ENCODE measurements around the gene RGR.
A peak's percentile ranks its signal among the peaks of the same experiment; 100 is the strongest.

The RGR gene

GRCh38 chr10:84244651-84245270, at the start of gene RGR:
Gene RGR (plus strand): TSS chr10:84245053. CDS start chr10:84245091, 38 bp downstream.
- no peak for DNase-seq

GRCh38 chr10:84196083-84196482, 48.8 kb upstream of the RGR start:
- DNase-seq: no peak

- no peak for DNase-seq
These were observed 47.9 kb upstream of the RGR start for GRCh38 chr10:84196941-84197340.

GRCh38 chr10:84197643-84198042, 47.2 kb upstream of the RGR start:
- no peak for DNase-seq

GRCh38 chr10:84198206-84198915, 46.5 kb upstream of the RGR start:
- no peak for DNase-seq

- no peak for DNase-seq
These were observed 44.2 kb upstream of the RGR start for GRCh38 chr10:84200537-84201243.

GRCh38 chr10:84201244-84201606, 43.6 kb upstream of the RGR start:
- no peak for DNase-seq

GRCh38 chr10:84201682-84202081, 43.2 kb upstream of the RGR start:
- DNase-seq: no peak

- DNase-seq: no peak
These were observed 42.5 kb upstream of the RGR start for GRCh38 chr10:84202349-84202748.

- DNase-seq: no peak
These were observed 40.7 kb upstream of the RGR start for GRCh38 chr10:84204122-84204521.

- no peak for DNase-seq
These were observed 40.2 kb upstream of the RGR start for GRCh38 chr10:84204610-84205009.

GRCh38 chr10:84205049-84205852, 39.6 kb upstream of the RGR start:
- DNase-seq: peak; percentile 40

- DNase-seq: no peak
These were observed 38.9 kb upstream of the RGR start for GRCh38 chr10:84205853-84206525.

- no peak for DNase-seq
These were observed 36.8 kb upstream of the RGR start for GRCh38 chr10:84208023-84208422.

- DNase-seq: no peak
These were observed 33.3 kb upstream of the RGR start for GRCh38 chr10:84211566-84211965.

- no peak for DNase-seq
These were observed 32.8 kb upstream of the RGR start for GRCh38 chr10:84212014-84212413.

GRCh38 chr10:84213076-84213475, 31.8 kb upstream of the RGR start:
- no peak for DNase-seq

GRCh38 chr10:84214046-84214572, 30.7 kb upstream of the RGR start:
- no peak for DNase-seq

GRCh38 chr10:84214612-84215235, 30.1 kb upstream of the RGR start:
- DNase-seq: no peak

GRCh38 chr10:84216834-84217233, 28.0 kb upstream of the RGR start:
- no peak for DNase-seq

GRCh38 chr10:84217746-84218145, 27.1 kb upstream of the RGR start:
- DNase-seq: no peak

- DNase-seq: no peak
These were observed 22.9 kb upstream of the RGR start for GRCh38 chr10:84221916-84222315.
